ENCODE data around the gene ODAD4. TPM values are rescaled to one million over a fixed set of nuclear protein-coding genes. Genes with fewer than 3 reads are reported as not detected.

Gene ODAD4
- total RNA-seq, 2 experiments from 2014 or later: 1.1 to 1.3 TPM

- Histone ChIP-seq H3K36me3 (ENCODE audit: insufficient read depth, low read length) (peaks cover 97% of the 10 kb centered on the region), H3K27ac (ENCODE audit: low read depth, low read length, poor library complexity, severe bottlenecking) (no peak overlapping the region), H3K4me2 (ENCODE audit: low read length) (no peak overlapping the region), H3K9me3 (ENCODE audit: low read length) (no peaks in the 10 kb centered on the region), H3K9me2 (ENCODE audit: insufficient read depth, low read length) (no peaks in the 10 kb centered on the region), H3K4me1 (ENCODE audit: insufficient read depth, low read length, poor library complexity, severe bottlenecking) (no peaks in the 10 kb centered on the region), H2AFZ (ENCODE audit: low read length) (no peak overlapping the region), H3K4me3 (ENCODE audit: low read depth, low read length, poor library complexity, severe bottlenecking) (no peak overlapping the region), H3K79me2 (ENCODE audit: insufficient read depth, low read depth, low read length) (no peaks in the 10 kb centered on the region), H4K20me1 (ENCODE audit: insufficient read depth, low read length) (no peaks in the 10 kb centered on the region)
- POLR2A ChIA-PET: no interaction called here
- CTCF ChIA-PET (ENCODE audit: unreplicated experiment): no interaction called here
- DNase-seq (ENCODE audit: low spot score): no peak
- no TSS peak for BruUV-seq (replicated peaks)
- intact Hi-C loops (cut with micrococcal nuclease; ENCODE audit: unreplicated experiment): no loop called here
- TF ChIP-seq EZH2phosphoT487 (IDR thresholded peaks at IDR 0.05; ENCODE audit: borderline replicate concordance, low read depth, low read length) (no peak), CTCF (conservative IDR thresholded peaks at IDR 0.05; ENCODE audit: low read length) (no peak)
These were observed 38.4 kb upstream of the ODAD4 start for GRCh38 chr17:41892021-41892376.

- no peak for TF ChIP-seq EZH2phosphoT487 (IDR thresholded peaks at IDR 0.05; ENCODE audit: borderline replicate concordance, low read depth, low read length)
- TF ChIP-seq CTCF (conservative IDR thresholded peaks at IDR 0.05; ENCODE audit: low read length): no peak
- H3K79me2 ChIP-seq (ENCODE audit: insufficient read depth, low read depth, low read length): no peaks in the 10 kb centered on the region
- H3K36me3 ChIP-seq (ENCODE audit: insufficient read depth, low read length): peaks cover 97% of the 10 kb centered on the region
- H3K4me1 ChIP-seq (ENCODE audit: insufficient read depth, low read length, poor library complexity, severe bottlenecking): no peaks in the 10 kb centered on the region
- no peak overlapping the region for H3K4me2 ChIP-seq (ENCODE audit: low read length)
- no peak overlapping the region for H2AFZ ChIP-seq (ENCODE audit: low read length)
- TSS peak; percentile 21 for BruUV-seq (replicated peaks)
- ChIA-PET POLR2A (no interaction called here), CTCF (ENCODE audit: unreplicated experiment) (interaction anchor here (0.6 kb wide), 1 partner anchor 698 kb away, joined by 4 read pairs; no protein-coding TSS in a partner anchor)
- intact Hi-C loops (cut with micrococcal nuclease; ENCODE audit: unreplicated experiment): no loop called here
- H4K20me1 ChIP-seq (ENCODE audit: insufficient read depth, low read length): no peaks in the 10 kb centered on the region
- no peak overlapping the region for H3K4me3 ChIP-seq (ENCODE audit: low read depth, low read length, poor library complexity, severe bottlenecking)
- no peak for DNase-seq (ENCODE audit: low spot score)
- no peaks in the 10 kb centered on the region for H3K9me2 ChIP-seq (ENCODE audit: insufficient read depth, low read length)
- no peaks in the 10 kb centered on the region for H3K9me3 ChIP-seq (ENCODE audit: low read length)
- no peak overlapping the region for H3K27ac ChIP-seq (ENCODE audit: low read depth, low read length, poor library complexity, severe bottlenecking)
These were observed 37.0 kb upstream of the ODAD4 start for GRCh38 chr17:41893384-41893783.

GRCh38 chr17:41894791-41895331 lies 35.6 kb upstream of the ODAD4 start:
- Histone ChIP-seq H3K4me2 (ENCODE audit: low read length) (no peak overlapping the region), H3K9me3 (ENCODE audit: low read length) (no peaks in the 10 kb centered on the region), H2AFZ (ENCODE audit: low read length) (no peak overlapping the region), H3K4me3 (ENCODE audit: low read depth, low read length, poor library complexity, severe bottlenecking) (no peak overlapping the region), H3K9me2 (ENCODE audit: insufficient read depth, low read length) (no peaks in the 10 kb centered on the region), H3K36me3 (ENCODE audit: insufficient read depth, low read length) (peaks cover 95% of the 10 kb centered on the region), H3K27ac (ENCODE audit: low read depth, low read length, poor library complexity, severe bottlenecking) (no peak overlapping the region), H4K20me1 (ENCODE audit: insufficient read depth, low read length) (no peaks in the 10 kb centered on the region), H3K4me1 (ENCODE audit: insufficient read depth, low read length, poor library complexity, severe bottlenecking) (no peaks in the 10 kb centered on the region), H3K79me2 (ENCODE audit: insufficient read depth, low read depth, low read length) (no peaks in the 10 kb centered on the region)
- POLR2A ChIA-PET: interaction anchor here (0.7 kb wide), 1 partner anchor 27 kb away, joined by 3 read pairs; no protein-coding TSS in a partner anchor
- TSS peak; percentile 46 for BruUV-seq (replicated peaks)
- CTCF ChIA-PET (ENCODE audit: unreplicated experiment): no interaction called here
- intact Hi-C loops (cut with micrococcal nuclease; ENCODE audit: unreplicated experiment): no loop called here
- TF ChIP-seq CTCF (conservative IDR thresholded peaks at IDR 0.05; ENCODE audit: low read length): no peak
- TF ChIP-seq EZH2phosphoT487 (IDR thresholded peaks at IDR 0.05; ENCODE audit: borderline replicate concordance, low read depth, low read length): no peak
- no peak for DNase-seq (ENCODE audit: low spot score)
